Esophagus muscularis mucosa (tissue), 4 donors: Measurements from ENCODE around the gene CCDC148. TPM values are rescaled to one million over a fixed set of nuclear protein-coding genes. Genes with fewer than 3 reads are reported as not detected.

ENCODE experiments used
- DNase-seq: peaks from one replicate; pipeline ENCODE4 v3.0.0-alpha.2; 2017; ENCODE audit errors: extremely low spot score
- H3K27ac ChIP-seq, 4 donors: fragments of 200-600 bp; sonication (generic); replicated peaks in 1 of 4; 1 replicate in 3 of 4; 2 replicates in 1 of 4; pipeline ENCODE4 v1.5.1; 2016 to 2019; ENCODE audit warnings: mild to moderate bottlenecking in 1 of 4
- H3K27me3 ChIP-seq, 4 donors: fragments of 200-600 bp; sonication (generic); one replicate each; pipeline versions ENCODE4 v1.5.1 to v1.6.0; 2016 to 2019
- H3K36me3 ChIP-seq, 4 donors: fragments of 200-600 bp; sonication (generic); one replicate each; pipeline ENCODE4 v1.5.1; 2016 to 2019
- H3K4me1 ChIP-seq, 4 donors: fragments of 200-600 bp; sonication (generic); one replicate each; pipeline ENCODE4 v1.5.1; 2016 to 2019
- H3K4me3 ChIP-seq, 4 donors: fragments of 200-600 bp; sonication (generic); 1 replicate in 2 of 4; 2 replicates in 2 of 4; pipeline ENCODE4 v1.5.1; 2016 to 2019; ENCODE audit warnings: mild to moderate bottlenecking in 4 of 4, moderate library complexity in 1 of 4
- H3K9me3 ChIP-seq, 4 donors: fragments of 200-600 bp; sonication (generic); 1 replicate in 3 of 4; 2 replicates in 1 of 4; pipeline ENCODE4 v1.5.1; 2016 to 2019
- EP300 ChIP-seq: sonication (generic); formaldehyde crosslinking; IDR thresholded peaks from one replicate; pipeline ENCODE4 v1.6.1; 2017; ENCODE audit warnings: antibody characterized with exemption
- POLR2A ChIP-seq: fragments of 450-650 bp; IDR thresholded peaks from one replicate; pipeline ENCODE4 v1.6.1; 2017; ENCODE audit warnings: antibody characterized with exemption, moderate library complexity, mild to moderate bottlenecking, low read depth
- POLR2AphosphoS5 ChIP-seq, 2 donors: sonication (generic); formaldehyde crosslinking; IDR thresholded peaks; one replicate each; pipeline ENCODE4 v1.6.1; 2017; ENCODE audit warnings: antibody characterized with exemption in 2 of 2
- WGBS: methylation state at CpG from one replicate; pipeline ENCODE4 v1.1.5; 2018; 5-methylcytosine and 5-hydroxymethylcytosine counted together
- intact Hi-C: fragments of 100-400 bp; cut with DNase I; formaldehyde crosslinking; loops from one replicate; pipeline ENCODE4 v1.15.1; 2023
- small RNA-seq, 3 donors: library from RNA; depleted of rRNA; stranded (forward); fragments of <200 nt; gene quantifications; one replicate each; pipeline ENCODE3, GENCODE V24; 2016
- total RNA-seq, 4 donors: library from RNA; depleted of rRNA; stranded (reverse); fragments of >200 nt; gene quantifications; one replicate each; pipeline versions ENCODE4 v1.1.0 to v1.2.1, GENCODE V29; 2016
- TF ChIP-seq, protein P1 (sequence below), 3 experiments: fragments of 200-600 bp in 2 of 3; fragments of 450-650 bp in 1 of 3; sonication (generic) in 2 of 3; IDR thresholded peaks; one replicate each; pipeline ENCODE4 v1.5.1; 2017 to 2019; ENCODE audit warnings: antibody characterized with exemption in 3 of 3, mild to moderate bottlenecking in 2 of 3, moderate library complexity in 1 of 3

The CCDC148 gene
- total RNA-seq, 4 donors from 2014 or later: 2.1 to 3.7 (median 2.9) TPM

DNA sequence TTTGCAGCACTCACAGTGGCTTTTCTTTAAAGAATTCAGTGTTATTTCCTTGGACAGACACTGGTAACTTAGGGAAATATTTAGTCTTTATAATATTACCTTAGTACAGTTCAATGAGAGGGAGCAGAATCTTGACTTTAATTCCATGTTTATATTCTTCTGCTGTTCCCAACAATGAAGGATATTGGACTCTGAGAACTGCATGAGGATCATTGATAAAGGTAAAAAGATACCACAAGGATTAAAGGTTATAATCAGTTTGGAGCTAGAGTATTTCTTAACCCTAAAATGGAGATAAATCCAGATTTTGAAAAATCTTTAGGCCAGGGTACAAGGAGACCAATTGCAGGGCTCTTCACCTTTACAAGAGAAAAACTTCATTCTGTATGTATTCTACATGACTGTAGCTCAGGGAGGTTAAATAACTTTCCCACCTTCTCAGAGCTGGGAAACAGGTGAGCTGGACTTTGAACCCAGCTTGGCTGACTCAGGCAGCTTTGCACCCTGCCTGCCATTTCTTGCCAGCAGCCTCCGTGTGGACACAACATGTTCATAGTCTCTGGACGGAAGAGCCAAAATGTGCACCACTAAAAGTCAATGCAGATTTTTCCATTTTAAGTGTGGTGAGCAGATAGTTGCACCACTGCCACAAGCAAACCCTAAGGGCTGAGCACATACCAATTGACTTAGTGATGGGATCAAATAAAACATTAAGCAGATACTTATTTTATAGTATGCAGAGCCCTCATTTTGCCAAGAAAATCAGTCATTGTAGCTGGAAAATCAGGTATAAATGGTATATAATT, 328.2 kb downstream of the CCDC148 start:
- intact Hi-C loops: no loop called here
- no peak for TF ChIP-seq POLR2AphosphoS5 (IDR thresholded peaks at IDR 0.05)
- DNase-seq: no peak
- Histone ChIP-seq H3K4me3 (no peak overlapping the region), H3K27ac (no peak overlapping the region), H3K27me3 (no peaks in the 10 kb centered on the region), H3K9me3 (no peaks in the 10 kb centered on the region), H3K4me1 (no peaks in the 10 kb centered on the region), H3K36me3 (no peaks in the 10 kb centered on the region)
- WGBS: 73% methylated on average over 2 of the region's 2 CpGs

- Histone ChIP-seq H3K4me3 (no peak overlapping the region), H3K9me3 (no peaks in the 10 kb centered on the region), H3K4me1 (no peaks in the 10 kb centered on the region), H3K27ac (no peak overlapping the region), H3K27me3 (no peaks in the 10 kb centered on the region), H3K36me3 (no peaks in the 10 kb centered on the region)
- intact Hi-C loops: no loop called here
- no peak for DNase-seq
- TF ChIP-seq POLR2A (no peak), EP300 (no peak), POLR2AphosphoS5 (IDR thresholded peaks at IDR 0.05) (no peak)
- TF ChIP-seq, protein P1, sequence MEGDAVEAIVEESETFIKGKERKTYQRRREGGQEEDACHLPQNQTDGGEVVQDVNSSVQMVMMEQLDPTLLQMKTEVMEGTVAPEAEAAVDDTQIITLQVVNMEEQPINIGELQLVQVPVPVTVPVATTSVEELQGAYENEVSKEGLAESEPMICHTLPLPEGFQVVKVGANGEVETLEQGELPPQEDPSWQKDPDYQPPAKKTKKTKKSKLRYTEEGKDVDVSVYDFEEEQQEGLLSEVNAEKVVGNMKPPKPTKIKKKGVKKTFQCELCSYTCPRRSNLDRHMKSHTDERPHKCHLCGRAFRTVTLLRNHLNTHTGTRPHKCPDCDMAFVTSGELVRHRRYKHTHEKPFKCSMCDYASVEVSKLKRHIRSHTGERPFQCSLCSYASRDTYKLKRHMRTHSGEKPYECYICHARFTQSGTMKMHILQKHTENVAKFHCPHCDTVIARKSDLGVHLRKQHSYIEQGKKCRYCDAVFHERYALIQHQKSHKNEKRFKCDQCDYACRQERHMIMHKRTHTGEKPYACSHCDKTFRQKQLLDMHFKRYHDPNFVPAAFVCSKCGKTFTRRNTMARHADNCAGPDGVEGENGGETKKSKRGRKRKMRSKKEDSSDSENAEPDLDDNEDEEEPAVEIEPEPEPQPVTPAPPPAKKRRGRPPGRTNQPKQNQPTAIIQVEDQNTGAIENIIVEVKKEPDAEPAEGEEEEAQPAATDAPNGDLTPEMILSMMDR (IDR thresholded peaks at IDR 0.05): no peak
- 69% methylated on average over 1 of the region's 1 CpG for WGBS
Measured at GRCh38 chr2:158127380-158127804, 329.2 kb downstream of the CCDC148 start.

DNA sequence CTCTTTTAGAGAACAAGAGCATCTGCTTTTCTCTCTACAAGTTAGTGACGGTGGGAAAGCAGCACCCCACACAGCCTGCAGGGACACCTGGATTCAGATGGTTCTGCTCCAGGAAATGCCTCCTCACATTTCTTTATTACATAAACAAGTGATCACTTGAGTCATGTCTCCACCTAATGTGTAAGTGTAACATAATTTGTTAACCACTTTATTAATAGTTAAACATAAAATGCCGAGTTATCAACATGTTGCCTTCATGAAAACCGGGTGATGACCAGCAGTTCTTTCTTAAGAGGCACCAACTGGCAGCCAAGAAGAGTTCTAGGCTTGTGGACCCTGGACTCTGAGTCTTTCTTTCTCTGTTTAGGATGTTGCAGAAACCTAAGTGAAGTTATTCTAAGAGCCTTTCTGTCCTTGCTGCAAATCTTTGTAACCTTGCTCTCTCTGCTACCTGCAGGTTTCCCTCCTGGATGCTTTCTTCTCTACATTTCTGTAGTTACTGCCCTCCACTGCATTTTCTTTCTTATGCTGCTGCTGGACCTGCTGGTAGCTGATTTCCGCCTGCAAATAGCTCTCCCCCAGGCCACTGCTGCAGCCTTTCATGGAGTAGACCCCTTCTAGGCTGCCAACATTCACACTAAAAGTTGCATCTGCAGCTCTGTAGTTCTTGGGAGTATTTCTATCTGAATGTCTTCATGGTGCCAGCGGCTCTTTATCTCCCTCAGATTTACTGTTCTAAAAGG, 330.6 kb downstream of the CCDC148 start:
- 82% methylated on average over 5 of the region's 5 CpGs for WGBS
- TF ChIP-seq EP300 (no peak), POLR2A (no peak), POLR2AphosphoS5 (IDR thresholded peaks at IDR 0.05) (no peak)
- TF ChIP-seq, protein P1 (IDR thresholded peaks at IDR 0.05): no peak

GRCh38 chr2:158124896-158125295, 331.7 kb downstream of the CCDC148 start:
- no peaks in the 10 kb centered on the region for H3K27me3 ChIP-seq
- H3K4me3 ChIP-seq: no peak overlapping the region
- no peak for TF ChIP-seq POLR2AphosphoS5 (IDR thresholded peaks at IDR 0.05)
- H3K9me3 ChIP-seq: no peaks in the 10 kb centered on the region
- no peaks in the 10 kb centered on the region for H3K36me3 ChIP-seq
- H3K4me1 ChIP-seq: no peaks in the 10 kb centered on the region
- no peak for DNase-seq
- intact Hi-C loops: no loop called here
- H3K27ac ChIP-seq: no peak overlapping the region
- WGBS: 70% methylated on average over 2 of the region's 2 CpGs

More for the DNA sequence above, 330.6 kb downstream of the CCDC148 start:
- no peak overlapping the region for H3K27ac ChIP-seq
- H3K36me3 ChIP-seq: no peaks in the 10 kb centered on the region
- H3K27me3 ChIP-seq: no peaks in the 10 kb centered on the region
- H3K4me1 ChIP-seq: no peaks in the 10 kb centered on the region
- H3K4me3 ChIP-seq: no peak overlapping the region
- no peaks in the 10 kb centered on the region for H3K9me3 ChIP-seq
- intact Hi-C loops: no loop called here
- DNase-seq: no peak

Small RNAs within 50 kb of the gene (small RNA-seq; reads per million reads assigned to genes)
- gene RN7SL393P: 0 reads per million in 3 donors

Other genes starting within 250 kb of the CCDC148 start
- 100 to 1,000 TPM in 1 of 4 donors, 10 to 100 TPM in 3; 79.7 to 131 (median 93.0) TPM for gene PKP4, start 199 bp upstream of the CCDC148 start, total RNA-seq